HG03378 (cell line): Measurements from ENCODE around the gene SPRY1.
A peak's percentile ranks its signal among the peaks of the same experiment; 100 is the strongest.

Experiments
- ATAC-seq: cut with Tn5 transposase; IDR thresholded peaks from one replicate; pipeline ENCODE4 v1.9.1; 2021; ENCODE audit warnings: mild to moderate bottlenecking, moderate library complexity; ENCODE audit not compliant: unreplicated experiment

The SPRY1 gene

DNA sequence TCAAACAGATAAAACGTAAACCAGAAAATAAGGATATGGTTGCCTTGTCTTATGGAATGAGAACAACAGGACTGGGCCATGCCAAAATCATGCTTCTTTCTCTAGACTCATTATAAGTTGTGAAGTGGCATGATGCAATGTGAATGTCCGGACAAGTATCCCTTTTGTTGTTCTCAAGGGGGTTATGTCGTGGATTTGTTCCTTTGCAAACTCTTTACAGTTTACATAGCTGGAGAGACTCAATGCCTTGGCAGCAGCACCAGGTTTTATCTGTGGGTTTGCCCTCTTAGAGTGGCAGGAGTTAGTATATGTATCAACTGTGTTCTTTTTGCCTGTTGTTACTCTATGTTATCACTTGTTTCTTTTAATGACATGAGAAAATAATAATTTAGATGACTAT, 41.4 kb downstream of the SPRY1 start:
- ATAC-seq, result no peak

DNA sequence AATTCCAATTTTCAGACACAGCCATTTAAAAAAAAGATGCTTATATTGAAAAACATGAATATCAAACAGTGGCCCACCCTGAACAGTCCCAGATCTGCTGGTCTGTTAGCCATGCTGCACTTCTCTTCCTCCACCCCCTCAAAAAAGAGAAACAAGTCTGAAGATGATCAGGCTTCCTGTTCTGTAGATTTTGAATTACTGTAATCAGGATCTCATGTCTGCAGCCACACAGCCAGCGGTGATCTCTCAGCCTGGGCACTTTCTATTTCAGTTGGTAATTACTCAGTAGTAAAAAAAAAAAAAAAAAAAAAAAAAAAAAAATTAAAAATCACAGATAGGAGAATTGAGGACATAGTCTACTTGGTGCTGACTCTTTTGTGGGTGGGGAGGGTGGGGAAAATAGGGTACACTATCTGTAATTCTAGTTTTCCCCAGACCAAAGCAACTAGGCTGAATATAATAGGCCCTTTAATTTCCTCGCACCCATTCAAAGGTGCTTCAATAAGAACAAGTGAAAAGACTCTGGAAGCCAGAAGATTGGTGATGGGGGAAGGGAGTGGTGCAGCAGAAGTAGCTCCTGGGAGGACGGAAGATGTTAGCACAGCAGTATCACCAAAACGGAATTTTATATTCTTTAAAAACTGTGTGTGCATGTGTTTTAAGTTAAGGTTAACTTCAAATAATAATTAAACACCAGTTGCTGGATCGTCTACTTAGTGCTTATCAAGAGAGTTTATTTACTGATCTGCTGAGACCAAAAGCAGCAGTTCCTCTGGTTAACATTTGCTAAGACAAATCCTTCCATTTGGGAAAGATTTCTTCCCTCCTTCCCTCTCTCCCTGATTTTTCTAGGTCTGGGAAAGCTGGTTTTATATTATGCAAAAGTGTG, 47.0 kb downstream of the SPRY1 start:
- peak; percentile 86 for ATAC-seq

DNA sequence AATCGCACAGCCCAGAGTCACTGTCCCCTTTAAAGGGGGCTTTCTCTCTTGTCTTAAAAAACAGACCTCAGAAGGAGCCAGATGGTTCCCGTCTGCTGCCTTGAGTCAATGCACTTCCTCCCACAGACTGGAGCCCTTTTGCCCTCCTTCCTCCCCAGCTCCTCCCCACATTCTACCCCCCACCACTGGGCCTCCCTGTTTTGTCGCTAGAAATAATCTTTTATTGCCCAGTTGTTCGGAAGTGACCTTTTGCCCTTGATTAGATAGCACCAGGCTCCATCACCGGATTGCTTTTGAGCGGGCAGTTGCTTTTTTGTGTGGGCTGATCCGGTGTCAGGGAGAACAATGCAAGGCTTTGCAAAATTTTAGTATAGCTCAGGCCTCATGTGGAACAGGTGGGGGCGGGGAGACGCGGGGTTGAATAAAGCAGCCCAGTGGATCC, 47.7 kb downstream of the SPRY1 start:
- ATAC-seq, result peak; percentile 72

- ATAC-seq, result no peak
Observed at GRCh38 chr4:123446865-123447474, 50.4 kb downstream of the SPRY1 start.

DNA sequence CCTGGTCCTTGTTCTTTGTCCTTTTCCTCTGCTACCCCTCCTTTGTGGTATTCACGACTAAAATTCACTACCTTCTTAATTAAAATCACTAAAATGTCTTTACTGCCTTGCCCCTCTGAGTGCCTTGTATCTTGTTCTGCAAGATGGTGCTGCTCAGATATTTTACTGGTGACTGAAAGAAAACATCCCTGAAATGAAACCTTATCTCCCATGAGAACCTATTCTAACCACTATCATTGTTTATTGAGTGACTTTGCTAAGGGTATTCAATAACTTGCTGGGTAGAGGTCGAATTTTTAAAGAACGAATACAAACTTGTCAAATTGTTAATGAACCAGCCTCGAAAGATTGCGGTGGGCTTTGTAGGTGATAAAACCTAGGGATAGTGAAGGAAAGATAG, 52.8 kb downstream of the SPRY1 start:
- peak; percentile 3 for ATAC-seq

GRCh38 chr4:123449780-123450179, 53.2 kb downstream of the SPRY1 start:
- peak; percentile 95 for ATAC-seq

- no peak for ATAC-seq
Observed at GRCh38 chr4:123450393-123450792, 53.8 kb downstream of the SPRY1 start.

GRCh38 chr4:123452616-123453015, 56.0 kb downstream of the SPRY1 start:
- no peak for ATAC-seq

GRCh38 chr4:123453061-123453680, 56.6 kb downstream of the SPRY1 start:
- no peak for ATAC-seq
